C4-2B (cell line): ENCODE measurements around the gene DNAJB12.
"Not testable (repeated sequence)": the region's sequence is repeated elsewhere in the genome, so short reads cannot be mapped to it uniquely, and the experiment has no call there.

ENCODE experiments used
- H3K27ac ChIP-seq: fragments of 450-650 bp; 2 replicates; pipeline ENCODE4 v1.5.1; 2017
- CTCF ChIP-seq: fragments of 450-650 bp; conservative IDR thresholded peaks from 2 replicates; pipeline ENCODE4 v1.5.1; 2017; ENCODE audit warnings: mild to moderate bottlenecking
- ZFX ChIP-seq: fragments of 450-650 bp; IDR thresholded peaks from 2 replicates; pipeline ENCODE4 v1.6.1; 2017

DNAJB12 gene

GRCh38 chr10:72353028-72353964 lies 1.4 kb downstream of the DNAJB12 start:
- H3K27ac ChIP-seq = peak overlapping the region; percentile 85

GRCh38 chr10:72351479-72351878 lies 3.2 kb downstream of the DNAJB12 start:
- H3K27ac ChIP-seq = no peak overlapping the region
- TF ChIP-seq ZFX = no peak
- no peak for TF ChIP-seq CTCF

More at GRCh38 chr10:72353028-72353964, 1.4 kb downstream of the DNAJB12 start:
- TF ChIP-seq ZFX (no peak), CTCF (no peak)

GRCh38 chr10:72349438-72349837 lies 5.3 kb downstream of the DNAJB12 start:
- TF ChIP-seq CTCF (no peak), ZFX (no peak)

GRCh38 chr10:72348282-72348681 lies 6.4 kb downstream of the DNAJB12 start:
- H3K27ac ChIP-seq = no peak overlapping the region
- no peak for TF ChIP-seq CTCF
- no peak for TF ChIP-seq ZFX

More at GRCh38 chr10:72349438-72349837, 5.3 kb downstream of the DNAJB12 start:
- peak overlapping the region; percentile 11 for H3K27ac ChIP-seq

GRCh38 chr10:72346117-72346516 lies 8.6 kb downstream of the DNAJB12 start:
- not testable (repeated sequence) for H3K27ac ChIP-seq

- H3K27ac ChIP-seq = no peak overlapping the region
- TF ChIP-seq ZFX (no peak), CTCF (no peak)
These were observed 9.8 kb downstream of the DNAJB12 start for GRCh38 chr10:72344932-72345331.

- TF ChIP-seq CTCF = no peak
- no peak overlapping the region for H3K27ac ChIP-seq
These were observed 11.8 kb downstream of the DNAJB12 start for GRCh38 chr10:72342911-72343310.
